Natural killer cell (primary cell): Measurements from ENCODE around the gene AUTS2. TPM values are rescaled to one million over a fixed set of nuclear protein-coding genes. Genes with fewer than 3 reads are reported as not detected.
A peak's percentile ranks its signal among the peaks of the same experiment; 100 is the strongest.

Experiments
- ATAC-seq, 3 donors: fragments of 150-1000 bp in 2 of 3; fragments of 200-7000 bp in 1 of 3; cut with Tn5 transposase; 1 replicate in 1 of 3; 2 replicates in 2 of 3; pipeline ENCODE4 v1.10.0; 2021; ENCODE audit warnings: mild to moderate bottlenecking in 2 of 3, moderate library complexity in 2 of 3
- DNase-seq, 2 donors: peaks; one replicate each; pipeline versions ENCODE4 v3.0.0 to v3.0.0-alpha.2; 2013 to 2021; ENCODE audit warnings: mixed read lengths in 1 of 2
- H3K27ac ChIP-seq: one replicate; pipeline ENCODE4 v1.5.1; 2013; ENCODE audit warnings: mild to moderate bottlenecking, low read length
- H3K27me3 ChIP-seq: one replicate; pipeline ENCODE4 v1.6.1; 2013; ENCODE audit warnings: low read length; ENCODE audit not compliant: control insufficient read depth, insufficient read depth
- H3K36me3 ChIP-seq: one replicate; pipeline ENCODE4 v1.6.1; 2013; ENCODE audit warnings: low read length; ENCODE audit not compliant: control insufficient read depth, insufficient read depth
- H3K4me1 ChIP-seq: one replicate; pipeline ENCODE4 v1.6.1; 2013; ENCODE audit warnings: low read length; ENCODE audit not compliant: control insufficient read depth, insufficient read depth
- H3K4me3 ChIP-seq: one replicate; pipeline ENCODE4 v1.5.1; 2013; ENCODE audit warnings: low read length
- H3K9me3 ChIP-seq: one replicate; pipeline ENCODE4 v1.6.1; 2013; ENCODE audit warnings: low read length; ENCODE audit not compliant: control insufficient read depth, insufficient read depth
- H3K27ac Mint-ChIP-seq, 2 donors: one replicate each; pipeline ENCODE4 v1.8.0; 2022; ENCODE audit warnings: mild to moderate bottlenecking in 2 of 2, mixed read lengths in 2 of 2, moderate library complexity in 1 of 2
- H3K27me3 Mint-ChIP-seq, 2 donors: one replicate each; pipeline ENCODE4 v1.8.0; 2022; ENCODE audit warnings: low read depth in 2 of 2, mixed read lengths in 2 of 2
- H3K36me3 Mint-ChIP-seq: one replicate; pipeline ENCODE4 v1.8.0; 2022; ENCODE audit warnings: mixed read lengths
- H3K4me1 Mint-ChIP-seq, 2 donors: one replicate each; pipeline ENCODE4 v1.8.0; 2022; ENCODE audit warnings: mixed read lengths in 2 of 2
- H3K4me3 Mint-ChIP-seq: one replicate; pipeline ENCODE4 v1.8.0; 2022; ENCODE audit warnings: mild to moderate bottlenecking, moderate library complexity, mixed read lengths
- H3K9me3 Mint-ChIP-seq, 2 donors: one replicate each; pipeline ENCODE4 v1.8.0; 2022; ENCODE audit warnings: mixed read lengths in 2 of 2
- WGBS: methylation state at CpG from one replicate; pipeline ENCODE4 v1.1.7; 2013; ENCODE audit warnings: missing lambda C conversion rate; ENCODE audit not compliant: insufficient coverage; 5-methylcytosine and 5-hydroxymethylcytosine counted together
- intact Hi-C: fragments of 100-400 bp; cut with micrococcal nuclease; formaldehyde crosslinking; loops from one replicate; pipeline ENCODE4 v1.14.2; 2022
- total RNA-seq, 4 donors: library from RNA; stranded (reverse); fragments of 120-200 nt in 1 of 4; gene quantifications; one replicate each; pipeline versions ENCODE4 v1.2.3 to v1.2.4, GENCODE V29; 2013 to 2022
- TF ChIP-seq, protein P1 (sequence below): fragments of 200-600 bp; IDR thresholded peaks from one replicate; pipeline ENCODE4 v1.8.0; 2022; ENCODE audit warnings: antibody characterized with exemption

Gene AUTS2
- total RNA-seq, 3 donors from 2014 or later (not counting 1 experiment from before 2014, with no cell fraction given), result 147 to 197 (median 155) TPM

DNA sequence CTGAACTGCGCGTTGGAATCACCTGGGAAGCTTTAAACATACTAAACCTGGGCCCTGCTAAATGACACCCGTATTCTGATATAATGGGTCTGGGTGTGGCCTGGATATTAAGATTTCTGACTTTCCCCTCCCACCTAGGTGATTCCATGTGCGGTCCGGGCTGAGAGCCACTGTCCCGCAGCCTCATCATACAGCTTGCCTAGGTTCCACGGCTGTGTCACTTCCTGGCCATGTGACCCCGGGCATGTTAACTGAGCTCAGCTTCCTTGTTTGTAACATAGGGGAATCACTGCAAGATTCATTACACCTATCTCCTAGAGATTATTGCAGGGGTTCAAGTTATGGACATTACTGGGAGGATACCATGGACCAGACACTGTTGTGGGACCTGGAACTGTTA is 1061.0 kb downstream of the AUTS2 start:
- H3K27me3 ChIP-seq, result no peaks in the 10 kb centered on the region
- intact Hi-C loops, result no loop called here
- TF ChIP-seq, protein P1, sequence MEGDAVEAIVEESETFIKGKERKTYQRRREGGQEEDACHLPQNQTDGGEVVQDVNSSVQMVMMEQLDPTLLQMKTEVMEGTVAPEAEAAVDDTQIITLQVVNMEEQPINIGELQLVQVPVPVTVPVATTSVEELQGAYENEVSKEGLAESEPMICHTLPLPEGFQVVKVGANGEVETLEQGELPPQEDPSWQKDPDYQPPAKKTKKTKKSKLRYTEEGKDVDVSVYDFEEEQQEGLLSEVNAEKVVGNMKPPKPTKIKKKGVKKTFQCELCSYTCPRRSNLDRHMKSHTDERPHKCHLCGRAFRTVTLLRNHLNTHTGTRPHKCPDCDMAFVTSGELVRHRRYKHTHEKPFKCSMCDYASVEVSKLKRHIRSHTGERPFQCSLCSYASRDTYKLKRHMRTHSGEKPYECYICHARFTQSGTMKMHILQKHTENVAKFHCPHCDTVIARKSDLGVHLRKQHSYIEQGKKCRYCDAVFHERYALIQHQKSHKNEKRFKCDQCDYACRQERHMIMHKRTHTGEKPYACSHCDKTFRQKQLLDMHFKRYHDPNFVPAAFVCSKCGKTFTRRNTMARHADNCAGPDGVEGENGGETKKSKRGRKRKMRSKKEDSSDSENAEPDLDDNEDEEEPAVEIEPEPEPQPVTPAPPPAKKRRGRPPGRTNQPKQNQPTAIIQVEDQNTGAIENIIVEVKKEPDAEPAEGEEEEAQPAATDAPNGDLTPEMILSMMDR, result no peak
- ATAC-seq, result no peak
- no peak overlapping the region for H3K4me3 ChIP-seq
- peak in 1 of 2 donors; percentile 57 for DNase-seq
- H3K4me3 Mint-ChIP-seq, result peak overlapping the region; percentile 71
- H3K36me3 ChIP-seq, result no peaks in the 10 kb centered on the region
- H3K4me1 ChIP-seq, result peaks cover 38% of the 10 kb centered on the region
- H3K27ac ChIP-seq, result peak overlapping the region; percentile 9
- peaks cover 37 to 47% of the 10 kb centered on the region in 2 donors for H3K4me1 Mint-ChIP-seq
- no peaks in the 10 kb centered on the region for H3K36me3 Mint-ChIP-seq
- H3K27ac Mint-ChIP-seq, result peak overlapping the region; percentile 81 to 89
- H3K9me3 Mint-ChIP-seq, result no peaks in the 10 kb centered on the region
- H3K27me3 Mint-ChIP-seq, result no peaks in the 10 kb centered on the region
- 74% methylated on average over 8 of the region's 8 CpGs for WGBS
- H3K9me3 ChIP-seq, result no peaks in the 10 kb centered on the region

DNA sequence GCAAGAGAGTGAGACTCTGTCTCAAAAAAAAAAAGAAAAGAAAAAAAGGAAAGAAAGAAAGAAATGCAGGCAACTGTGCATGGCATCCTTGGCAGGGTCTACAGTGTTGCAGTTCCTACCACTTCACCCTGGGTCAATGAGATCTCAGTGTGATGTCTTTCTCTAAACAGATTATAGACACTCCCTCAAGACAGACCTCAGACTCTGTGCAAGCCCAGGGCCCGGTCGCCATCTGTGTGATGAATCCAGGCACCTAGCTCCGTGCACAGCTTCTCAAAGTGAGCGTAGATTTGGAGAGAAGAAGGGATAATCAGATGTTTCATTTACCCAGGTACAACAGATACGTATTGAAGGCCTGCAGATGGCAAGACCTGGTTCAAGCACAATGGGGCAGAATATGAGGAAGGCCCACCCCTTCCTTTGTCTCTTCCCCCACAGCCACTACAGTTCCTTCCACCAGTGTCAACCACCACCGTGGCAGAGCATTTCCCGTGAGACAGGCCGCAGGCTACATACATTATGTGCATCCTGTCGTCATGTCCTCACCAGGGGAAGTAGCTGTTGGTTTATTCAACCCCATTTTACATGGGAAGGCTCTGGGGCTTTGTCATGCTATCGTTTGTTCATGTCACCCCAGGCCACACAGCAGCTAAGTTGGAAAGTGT is 1062.0 kb downstream of the AUTS2 start:
- DNase-seq (peak; percentile 77 to 85), ATAC-seq (peak; percentile 86 to 95 (median 92))
- TF ChIP-seq, protein P1, result no peak
- Histone ChIP-seq H3K9me3 (no peaks in the 10 kb centered on the region), H3K36me3 (no peaks in the 10 kb centered on the region), H3K27me3 (no peaks in the 10 kb centered on the region), H3K4me1 (peaks cover 38% of the 10 kb centered on the region), H3K4me3 (no peak overlapping the region), H3K27ac (peak overlapping the region; percentile 78)
- intact Hi-C loops, result loop anchor here (1.0 to 2.0 kb wide), 4 partner anchors 10 to 33 kb away; no protein-coding TSS in a partner anchor
- WGBS, result 35% methylated on average over 10 of the region's 10 CpGs
- no peaks in the 10 kb centered on the region for H3K9me3 Mint-ChIP-seq
- peak overlapping the region; percentile 71 for H3K4me3 Mint-ChIP-seq
- H3K4me1 Mint-ChIP-seq, result peaks cover 37 to 47% of the 10 kb centered on the region in 2 donors
- H3K27me3 Mint-ChIP-seq, result no peaks in the 10 kb centered on the region
- H3K36me3 Mint-ChIP-seq, result no peaks in the 10 kb centered on the region
- H3K27ac Mint-ChIP-seq, result peak overlapping the region; percentile 81 to 89

DNA sequence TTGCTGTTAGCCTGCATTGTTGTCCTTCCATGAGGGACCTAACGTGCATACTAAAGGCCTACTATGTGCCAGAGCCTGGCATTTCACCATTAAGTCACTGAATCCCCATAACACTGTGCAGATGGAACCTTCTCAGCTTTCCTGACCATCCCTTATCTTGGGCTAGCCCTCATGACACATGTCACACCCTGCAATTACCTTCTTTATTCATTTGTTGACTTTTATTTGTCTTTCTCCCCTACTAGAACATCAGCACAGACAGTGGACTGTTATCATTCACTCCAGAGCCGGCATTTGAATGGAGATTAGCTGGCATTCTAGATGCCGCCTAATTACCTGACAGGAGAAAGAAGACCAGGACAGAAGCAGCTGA is 1062.5 kb downstream of the AUTS2 start:
- Histone ChIP-seq H3K9me3 (no peaks in the 10 kb centered on the region), H3K4me1 (peaks cover 38% of the 10 kb centered on the region), H3K27me3 (no peaks in the 10 kb centered on the region), H3K4me3 (no peak overlapping the region), H3K27ac (peak overlapping the region; percentile 78), H3K36me3 (no peaks in the 10 kb centered on the region)
- ATAC-seq, result no peak
- no peak for DNase-seq
- Mint-ChIP-seq H3K4me3 (peak overlapping the region; percentile 71), H3K36me3 (no peaks in the 10 kb centered on the region), H3K27me3 (no peaks in the 10 kb centered on the region), H3K4me1 (peaks cover 37 to 47% of the 10 kb centered on the region in 2 donors), H3K9me3 (no peaks in the 10 kb centered on the region), H3K27ac (peak overlapping the region; percentile 81 to 89)
- TF ChIP-seq, protein P1, result no peak
- intact Hi-C loops, result loop anchor here (1.0 to 2.0 kb wide), 4 partner anchors 9 to 32 kb away; no protein-coding TSS in a partner anchor
- 80% methylated on average over 3 of the region's 3 CpGs for WGBS
